ENCODE measurements around the gene MRPS22. TPM values are rescaled to one million over a fixed set of nuclear protein-coding genes. Genes with fewer than 3 reads are reported as not detected.

MRPS22 gene
- total and polyA plus RNA-seq, 2 of the 13 experiments (the other 11 are each of a cell fraction or from before 2014, with no cell fraction given), result 52.7 to 113 TPM

GRCh38 chr3:139388821-139389551 lies 45.2 kb downstream of the MRPS22 start (continued):
- TF ChIP-seq MTF1 (CRISPR knock-in tag; IDR thresholded peaks at IDR 0.05) (no peak), SMAD1 (CRISPR knock-in tag; IDR thresholded peaks at IDR 0.05; ENCODE audit: borderline replicate concordance, low read depth) (no peak), KAT8 (CRISPR knock-in tag; IDR thresholded peaks at IDR 0.05) (no peak), MEIS1 (CRISPR knock-in tag; IDR thresholded peaks at IDR 0.05; ENCODE audit: borderline replicate concordance) (no peak), IRX3 (CRISPR knock-in tag; IDR thresholded peaks at IDR 0.05; ENCODE audit: borderline replicate concordance, low read depth) (no peak), ZNF550 (CRISPR knock-in tag; IDR thresholded peaks at IDR 0.05; ENCODE audit: borderline replicate concordance) (0 out of 2 replicates have a peak, but pooled peaks have one; percentile 49), PAF1 (CRISPR knock-in tag; IDR thresholded peaks at IDR 0.05) (no peak), CERS6 (CRISPR knock-in tag; IDR thresholded peaks at IDR 0.05) (no peak), SNAPC4 (CRISPR knock-in tag; IDR thresholded peaks at IDR 0.05) (0 out of 2 replicates have a peak, but pooled peaks have one; percentile 33), ZBTB7A (CRISPR knock-in tag; IDR thresholded peaks at IDR 0.05) (no peak), EED (CRISPR knock-in tag; IDR thresholded peaks at IDR 0.05) (no peak), ZNF431 (CRISPR knock-in tag; IDR thresholded peaks at IDR 0.05; ENCODE audit: borderline replicate concordance, low read depth) (peak; percentile 47), ZFP36 (IDR thresholded peaks at IDR 0.05; ENCODE audit: borderline replicate concordance, low read depth, low read length, partially characterized antibody) (no peak), SP4 (CRISPR knock-in tag; IDR thresholded peaks at IDR 0.05) (no peak), ZNF30 (CRISPR knock-in tag; IDR thresholded peaks at IDR 0.05) (no peak; the same call in 1 of the 2 replicates), TEAD3 (CRISPR knock-in tag; optimal IDR thresholded peaks at IDR 0.05; ENCODE audit: borderline replicate concordance) (no peak), NR2C2 (CRISPR knock-in tag; IDR thresholded peaks at IDR 0.05; ENCODE audit: borderline replicate concordance) (no peak), PAWR (CRISPR knock-in tag; IDR thresholded peaks at IDR 0.05; ENCODE audit: borderline replicate concordance) (no peak), MBNL3 (CRISPR knock-in tag; conservative IDR thresholded peaks at IDR 0.05) (no peak), XBP1 (CRISPR knock-in tag; IDR thresholded peaks at IDR 0.05) (no peak), RBFOX2 (IDR thresholded peaks at IDR 0.05; ENCODE audit: low read depth, low read length) (peak; percentile 46; the same call in 1 of the 2 replicates), ZNF136 (CRISPR knock-in tag; IDR thresholded peaks at IDR 0.05; ENCODE audit: low read depth) (no peak), ZNF878 (CRISPR knock-in tag; IDR thresholded peaks at IDR 0.05) (no peak), ZNF138 (CRISPR knock-in tag; IDR thresholded peaks at IDR 0.05; ENCODE audit: low read depth) (no peak; the same call in 1 of the 2 replicates), ELF4 (CRISPR knock-in tag; IDR thresholded peaks at IDR 0.05; ENCODE audit: borderline replicate concordance) (0 out of 2 replicates have a peak, but pooled peaks have one; percentile 1), ZNF317 (CRISPR knock-in tag; IDR thresholded peaks at IDR 0.05) (no peak)

All from HepG2 (cell line).